ENCODE data around the gene MAGEA9B. TPM values are rescaled to one million over a fixed set of nuclear protein-coding genes. Genes with fewer than 3 reads are reported as not detected.

MAGEA9B gene
- total and polyA plus RNA-seq, 10 of the 15 experiments (the other 5 are each of a cell fraction or from before 2014, with no cell fraction given) = 0.08 TPM; not detected in 9

DNA sequence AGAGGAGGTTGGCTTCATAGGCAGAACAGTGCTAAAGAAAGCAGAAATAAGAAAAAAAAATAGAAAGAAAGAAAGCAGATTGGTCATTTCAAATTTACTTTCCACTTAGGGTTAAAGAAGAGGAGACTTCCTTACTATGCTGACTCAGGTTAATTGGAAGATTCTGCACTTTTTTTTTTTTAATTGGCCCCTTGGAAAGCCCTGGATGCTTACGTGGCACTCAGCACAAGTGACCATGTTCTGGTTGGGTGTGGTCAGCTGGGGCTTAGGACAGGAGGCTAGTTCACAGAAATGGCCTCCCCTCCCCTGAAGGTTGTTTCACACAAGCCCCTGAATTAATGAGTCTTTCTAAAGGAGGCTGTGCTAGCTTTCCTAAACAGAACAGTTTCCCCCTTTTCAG lies 14.5 kb downstream of the MAGEA9B start (continued):
- TF ChIP-seq, protein P1, sequence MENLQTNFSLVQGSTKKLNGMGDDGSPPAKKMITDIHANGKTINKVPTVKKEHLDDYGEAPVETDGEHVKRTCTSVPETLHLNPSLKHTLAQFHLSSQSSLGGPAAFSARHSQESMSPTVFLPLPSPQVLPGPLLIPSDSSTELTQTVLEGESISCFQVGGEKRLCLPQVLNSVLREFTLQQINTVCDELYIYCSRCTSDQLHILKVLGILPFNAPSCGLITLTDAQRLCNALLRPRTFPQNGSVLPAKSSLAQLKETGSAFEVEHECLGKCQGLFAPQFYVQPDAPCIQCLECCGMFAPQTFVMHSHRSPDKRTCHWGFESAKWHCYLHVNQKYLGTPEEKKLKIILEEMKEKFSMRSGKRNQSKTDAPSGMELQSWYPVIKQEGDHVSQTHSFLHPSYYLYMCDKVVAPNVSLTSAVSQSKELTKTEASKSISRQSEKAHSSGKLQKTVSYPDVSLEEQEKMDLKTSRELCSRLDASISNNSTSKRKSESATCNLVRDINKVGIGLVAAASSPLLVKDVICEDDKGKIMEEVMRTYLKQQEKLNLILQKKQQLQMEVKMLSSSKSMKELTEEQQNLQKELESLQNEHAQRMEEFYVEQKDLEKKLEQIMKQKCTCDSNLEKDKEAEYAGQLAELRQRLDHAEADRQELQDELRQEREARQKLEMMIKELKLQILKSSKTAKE (IDR thresholded peaks at IDR 0.05; ENCODE audit: low read depth, poor library complexity, severe bottlenecking) = no peak
- no peak for TF ChIP-seq CHD2 (IDR thresholded peaks at IDR 0.05; ENCODE audit: borderline replicate concordance, low read depth, low read length)
- TF ChIP-seq, protein P2, sequence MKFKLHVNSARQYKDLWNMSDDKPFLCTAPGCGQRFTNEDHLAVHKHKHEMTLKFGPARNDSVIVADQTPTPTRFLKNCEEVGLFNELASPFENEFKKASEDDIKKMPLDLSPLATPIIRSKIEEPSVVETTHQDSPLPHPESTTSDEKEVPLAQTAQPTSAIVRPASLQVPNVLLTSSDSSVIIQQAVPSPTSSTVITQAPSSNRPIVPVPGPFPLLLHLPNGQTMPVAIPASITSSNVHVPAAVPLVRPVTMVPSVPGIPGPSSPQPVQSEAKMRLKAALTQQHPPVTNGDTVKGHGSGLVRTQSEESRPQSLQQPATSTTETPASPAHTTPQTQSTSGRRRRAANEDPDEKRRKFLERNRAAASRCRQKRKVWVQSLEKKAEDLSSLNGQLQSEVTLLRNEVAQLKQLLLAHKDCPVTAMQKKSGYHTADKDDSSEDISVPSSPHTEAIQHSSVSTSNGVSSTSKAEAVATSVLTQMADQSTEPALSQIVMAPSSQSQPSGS (IDR thresholded peaks at IDR 0.05; ENCODE audit: low read length) = no peak
- no peak for TF ChIP-seq POU2F2 (IDR thresholded peaks at IDR 0.05; ENCODE audit: borderline replicate concordance, low read depth, low read length)

DNA sequence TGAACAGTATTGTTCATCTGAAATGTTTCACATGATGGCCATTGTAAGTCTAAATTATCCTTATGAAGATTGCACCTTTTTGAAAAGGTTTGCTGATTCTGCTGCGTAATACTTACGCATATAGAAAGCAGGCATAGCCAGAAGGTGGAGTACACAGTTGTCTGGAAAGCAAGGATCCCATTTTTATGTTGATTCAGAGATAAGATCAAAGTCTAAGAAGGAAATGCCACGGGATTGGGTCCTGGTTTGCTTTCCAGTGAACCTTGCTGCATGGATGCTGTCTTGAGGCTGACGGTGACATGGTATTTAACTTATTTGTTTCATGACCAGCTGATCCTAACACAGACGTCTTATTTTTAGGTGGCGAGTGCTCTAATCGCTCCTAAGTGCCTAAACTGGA lies 15.5 kb downstream of the MAGEA9B start:
- FAIRE-seq = no peak
- CTCF ChIA-PET = interaction anchor here (0.9 to 1.0 kb wide), 2 partner anchors 60 to 266 kb away, joined by 3 read pairs; no protein-coding TSS in a partner anchor

More for the DNA sequence above, 15.5 kb downstream of the MAGEA9B start:
- DNase-seq (ENCODE audit: low read depth, low spot score) = no peak
- Histone ChIP-seq H3K4me2 (ENCODE audit: control insufficient read depth, insufficient read depth) (no peak overlapping the region), H3K27me3 (replicated peaks in 1 of 2; ENCODE audit: control insufficient read depth in 2 of 2, insufficient read depth in 2 of 2, low read length in 1 of 2) (no peaks in the 10 kb centered on the region), H3K4me3 (no peak overlapping the region), H4K20me1 (ENCODE audit: control insufficient read depth, insufficient read depth) (no peaks in the 10 kb centered on the region), H3K36me3 (ENCODE audit: control insufficient read depth in 2 of 2, insufficient read depth in 2 of 2, low read length in 1 of 2) (no peaks in the 10 kb centered on the region), H3K4me1 (ENCODE audit: control insufficient read depth, insufficient read depth, low read length) (no peaks in the 10 kb centered on the region), H3K79me2 (ENCODE audit: control insufficient read depth, insufficient read depth, low read length) (no peaks in the 10 kb centered on the region), H2AFZ (ENCODE audit: control insufficient read depth, low read depth, low read length) (no peak overlapping the region), H3K27ac (ENCODE audit: control insufficient read depth, insufficient read depth) (no peak overlapping the region), H3K9ac (ENCODE audit: control insufficient read depth, insufficient read depth, low read length) (no peak overlapping the region), H3K9me3 (replicated peaks; ENCODE audit: control insufficient read depth, insufficient read depth, low read length) (no peaks in the 10 kb centered on the region)
- POLR2A ChIA-PET = no interaction called here
- 77% methylated on average over 7 of the region's 7 CpGs for WGBS (ENCODE audit: insufficient coverage, insufficient replicate concordance, low lambda C conversion rate, missing lambda C conversion rate)
- SMC1A ChIA-PET (ENCODE audit: uncharacterized antibody, unreplicated experiment) = interaction anchor here (1.4 kb wide), 1 partner anchor 49 kb away, joined by 3 read pairs; no protein-coding TSS in a partner anchor
- no TSS peak for BruUV-seq (replicated peaks)
- intact Hi-C loops (cut with micrococcal nuclease; ENCODE audit: unreplicated experiment) (no loop called here), in situ Hi-C loops (cut with MboI) (no loop called here)
- no peak for TF ChIP-seq NFIC (IDR thresholded peaks at IDR 0.05; ENCODE audit: low read depth, low read length)
- TF ChIP-seq, protein P3, sequence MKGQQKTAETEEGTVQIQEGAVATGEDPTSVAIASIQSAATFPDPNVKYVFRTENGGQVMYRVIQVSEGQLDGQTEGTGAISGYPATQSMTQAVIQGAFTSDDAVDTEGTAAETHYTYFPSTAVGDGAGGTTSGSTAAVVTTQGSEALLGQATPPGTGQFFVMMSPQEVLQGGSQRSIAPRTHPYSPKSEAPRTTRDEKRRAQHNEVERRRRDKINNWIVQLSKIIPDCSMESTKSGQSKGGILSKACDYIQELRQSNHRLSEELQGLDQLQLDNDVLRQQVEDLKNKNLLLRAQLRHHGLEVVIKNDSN (IDR thresholded peaks at IDR 0.05; ENCODE audit: borderline replicate concordance, extremely low read length, insufficient read depth, low read depth, low read length) = no peak
- ATAC-seq = no peak
- RAD21 ChIA-PET (ENCODE audit: unreplicated experiment) = interaction anchor here (1.0 kb wide), 1 partner anchor 33 kb away, joined by 3 read pairs; no protein-coding TSS in a partner anchor
